ENCODE measurements around the gene VPS8. TPM values are rescaled to one million over a fixed set of nuclear protein-coding genes. Genes with fewer than 3 reads are reported as not detected.

VPS8 gene
- total and polyA plus RNA-seq, 9 of the 15 experiments (the other 6 are each of a cell fraction or from before 2014, with no cell fraction given), result 7.2 to 41.0 (median 28.3) TPM

DNA sequence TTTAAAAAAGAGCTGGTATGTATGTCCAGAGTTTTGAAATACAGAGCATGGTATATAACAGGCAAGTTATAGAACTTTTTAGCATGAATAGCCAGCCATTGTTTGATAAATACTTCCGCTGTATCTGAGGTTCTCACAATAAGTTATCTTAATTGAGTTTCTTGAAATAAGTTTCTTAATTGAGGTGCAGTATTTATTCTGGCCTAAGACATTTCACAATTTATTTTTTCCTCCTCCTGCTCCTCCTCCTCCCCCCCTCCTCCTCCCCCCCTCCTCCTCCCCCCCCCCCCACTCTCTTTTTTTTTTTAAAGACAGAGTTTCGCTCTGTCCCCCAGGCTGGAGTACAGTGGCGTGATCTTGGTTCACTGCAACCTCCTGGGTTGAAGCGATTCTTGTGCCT is 83.4 kb downstream of the VPS8 start:
- FAIRE-seq (no peak), ATAC-seq (no peak), DNase-seq (ENCODE audit: extremely low read depth in 1 of 4, low spot score in 3 of 4) (no peak)
- BruUV-seq (replicated peaks), result no TSS peak
- in situ Hi-C loops (cut with MboI), result no loop called here
- Histone ChIP-seq H4K20me1 (replicated peaks; ENCODE audit: control insufficient read depth, insufficient read depth, low read length) (no peaks in the 10 kb centered on the region), H3K9me1 (ENCODE audit: control insufficient read depth, insufficient read depth, low read length) (no peaks in the 10 kb centered on the region), H3K27me3 (ENCODE audit: control insufficient read depth in 2 of 2, insufficient read depth in 2 of 2, low read length in 2 of 2) (no peaks in the 10 kb centered on the region), H3K4me2 (ENCODE audit: insufficient read depth, low read length) (no peak overlapping the region), H3K36me3 (ENCODE audit: control insufficient read depth, insufficient read depth, low read length) (no peaks in the 10 kb centered on the region; the same call in 2 of the 3 replicates), H3K4me1 (replicated peaks in 1 of 2; ENCODE audit: control insufficient read depth in 2 of 2, insufficient read depth in 2 of 2, low read length in 2 of 2) (no peaks in the 10 kb centered on the region), H3K4me3 (no peak overlapping the region), H3K9ac (ENCODE audit: insufficient read depth in 1 of 2, low read depth in 2 of 2, low read length in 2 of 2) (no peak overlapping the region), H3K27ac (ENCODE audit: extremely low read depth, low read depth, low read length) (no peak overlapping the region), H3K9me3 (replicated peaks; ENCODE audit: control insufficient read depth, insufficient read depth, low read depth, low read length) (no peaks in the 10 kb centered on the region), H2AFZ (ENCODE audit: low read depth, low read length) (no peak overlapping the region), H3K79me2 (ENCODE audit: control insufficient read depth, insufficient read depth, low read length) (no peaks in the 10 kb centered on the region)
- CTCF ChIA-PET (ENCODE audit: low intra/inter-chr PET ratio), result no interaction called here
- POLR2A ChIA-PET, result interaction anchor here (0.6 kb wide), 1 partner anchor 215 kb away, joined by 3 read pairs; no protein-coding TSS in a partner anchor
- WGBS (ENCODE audit: insufficient coverage, low coverage, missing lambda C conversion rate), result 100% methylated on average over 2 of the region's 4 CpGs
- intact Hi-C loops (cut with micrococcal nuclease), result no loop called here
- peak; percentile 94 for TF ChIP-seq HNRNPK (IDR thresholded peaks at IDR 0.05; ENCODE audit: low read depth, low read length, poor library complexity, severe bottlenecking)
- TF ChIP-seq PCBP1 (IDR thresholded peaks at IDR 0.05; ENCODE audit: low read depth, low read length, poor library complexity, severe bottlenecking), result peak; percentile 87
- TF ChIP-seq ZNF263 (CRISPR knock-in tag; IDR thresholded peaks at IDR 0.05; ENCODE audit: borderline replicate concordance), result peak; percentile 61
- TF ChIP-seq BCOR (IDR thresholded peaks at IDR 0.05), result no peak
- no peak for TF ChIP-seq RBBP5 (IDR thresholded peaks at IDR 0.05; ENCODE audit: borderline replicate concordance, insufficient read depth, low read length, poor library complexity, severe bottlenecking)
- TF ChIP-seq GTF2E2 (tag; IDR thresholded peaks at IDR 0.05), result no peak
- TF ChIP-seq KLF1 (tag; IDR thresholded peaks at IDR 0.05), result no peak
- TF ChIP-seq, protein P1, sequence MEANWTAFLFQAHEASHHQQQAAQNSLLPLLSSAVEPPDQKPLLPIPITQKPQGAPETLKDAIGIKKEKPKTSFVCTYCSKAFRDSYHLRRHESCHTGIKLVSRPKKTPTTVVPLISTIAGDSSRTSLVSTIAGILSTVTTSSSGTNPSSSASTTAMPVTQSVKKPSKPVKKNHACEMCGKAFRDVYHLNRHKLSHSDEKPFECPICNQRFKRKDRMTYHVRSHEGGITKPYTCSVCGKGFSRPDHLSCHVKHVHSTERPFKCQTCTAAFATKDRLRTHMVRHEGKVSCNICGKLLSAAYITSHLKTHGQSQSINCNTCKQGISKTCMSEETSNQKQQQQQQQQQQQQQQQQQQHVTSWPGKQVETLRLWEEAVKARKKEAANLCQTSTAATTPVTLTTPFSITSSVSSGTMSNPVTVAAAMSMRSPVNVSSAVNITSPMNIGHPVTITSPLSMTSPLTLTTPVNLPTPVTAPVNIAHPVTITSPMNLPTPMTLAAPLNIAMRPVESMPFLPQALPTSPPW (CRISPR knock-in tag; IDR thresholded peaks at IDR 0.05), result peak; percentile 44; the same call in 1 of the 2 replicates
- peak; percentile 84 for TF ChIP-seq PCBP2 (IDR thresholded peaks at IDR 0.05; ENCODE audit: low read depth, low read length, poor library complexity, severe bottlenecking)

Data from K562 (cell line).